GM12878 (cell line): ENCODE results near the gene CBFB. TPM values are rescaled to one million over a fixed set of nuclear protein-coding genes. Genes with fewer than 3 reads are reported as not detected.
A peak's percentile ranks its signal among the peaks of the same experiment; 100 is the strongest.

Experiments used
- CHD1 ChIP-seq: IDR thresholded peaks from 2 replicates; pipeline ENCODE4 v1.6.1; 2012; ENCODE audit warnings: low read depth, low read length, improper control_type of control experiment
- CREM ChIP-seq: IDR thresholded peaks from 2 replicates; pipeline ENCODE4 v1.6.1; 2014; ENCODE audit warnings: antibody characterized with exemption, low read depth
- HDAC2 ChIP-seq: fragments of 200-600 bp; sonication (generic); IDR thresholded peaks from 2 replicates; pipeline ENCODE4 v1.6.1; 2017
- IRF4 ChIP-seq: IDR thresholded peaks from 2 replicates; pipeline ENCODE4 v1.6.1; 2011; ENCODE audit warnings: low read depth, low read length
- MXI1 ChIP-seq: fragments of 150-350 bp; IDR thresholded peaks from 2 replicates; pipeline ENCODE4 v1.6.1; 2011; ENCODE audit warnings: low read depth, mild to moderate bottlenecking, inconsistent platforms, low read length, improper control_type of control experiment
- NFYA ChIP-seq: IDR thresholded peaks from 2 replicates; pipeline ENCODE4 v1.6.1; 2011; ENCODE audit warnings: low read depth, mild to moderate bottlenecking, low read length, improper control_type of control experiment, borderline replicate concordance
- POLR2A ChIP-seq: IDR thresholded peaks from 2 replicates; pipeline ENCODE4 v1.6.1; 2011; ENCODE audit warnings: low read depth, mild to moderate bottlenecking, low read length
- RELA ChIP-seq: fragments of 450-650 bp; IDR thresholded peaks from 2 replicates; pipeline ENCODE4 v1.8.0; 2014; ENCODE audit warnings: borderline replicate concordance; ENCODE audit not compliant: partially characterized antibody
- SREBF1 ChIP-seq: IDR thresholded peaks from 2 replicates; pipeline ENCODE4 v1.6.1; 2012; ENCODE audit warnings: mild to moderate bottlenecking, low read length
- WRNIP1 ChIP-seq: IDR thresholded peaks from 2 replicates; pipeline ENCODE4 v1.6.1; 2011; ENCODE audit warnings: low read depth, low read length, improper control_type of control experiment, borderline replicate concordance
- ZBED1 ChIP-seq: IDR thresholded peaks from 2 replicates; pipeline ENCODE4 v1.6.1; 2016; ENCODE audit warnings: borderline replicate concordance
- ZNF217 ChIP-seq: fragments of 450-650 bp; IDR thresholded peaks from 2 replicates; pipeline ENCODE4 v1.6.1; 2017; ENCODE audit warnings: antibody characterized with exemption, mild to moderate bottlenecking
- ZZZ3 ChIP-seq: IDR thresholded peaks from 2 replicates; pipeline ENCODE4 v1.6.1; 2011; ENCODE audit warnings: low read depth; ENCODE audit not compliant: control insufficient read depth, insufficient read length
- polyA plus RNA-seq, 11 experiments: library from polyadenylated mRNA; depleted of rRNA in 4 of 11; unstranded in 6 of 11; stranded (reverse) in 5 of 11; fragments of >200 nt; fragmentation: Nextera tagmentation in 4 of 11; fragmentation: Illumina TruSeq in 1 of 11; extraction: Ambion mirVana in 4 of 11; extraction: Trizol in 1 of 11; gene quantifications; 1 replicate in 1 of 11; 2 replicates in 10 of 11; pipeline versions ENCODE4 v1.2.1 to v1.2.3, GENCODE V29; 2011 to 2016; ENCODE audit warnings: inconsistent platforms in 2 of 11, missing spikeins in 2 of 11, low read depth in 1 of 11
- total RNA-seq, 4 experiments: library from RNA; depleted of rRNA in 3 of 4; stranded (reverse); fragments of >200 nt in 3 of 4; fragmentation: Illumina TruSeq in 1 of 4; extraction: Trizol in 1 of 4; gene quantifications; 2 replicates each; pipeline versions ENCODE4 v1.2.1 to v1.2.3, GENCODE V29; 2013 to 2021
- TF ChIP-seq, protein P1 (sequence below): fragments of 450-650 bp; IDR thresholded peaks from 2 replicates; pipeline ENCODE4 v1.6.1; 2016; ENCODE audit warnings: mild to moderate bottlenecking
- TF ChIP-seq, protein P2 (sequence below): fragments of 450-650 bp; conservative IDR thresholded peaks from 2 replicates; pipeline ENCODE4 v1.6.1; 2017; ENCODE audit warnings: mild to moderate bottlenecking, moderate library complexity
- TF ChIP-seq, protein P3 (sequence below): fragments of 450-650 bp; formaldehyde crosslinking; IDR thresholded peaks from 2 replicates; pipeline ENCODE4 v1.4.0; 2020; ENCODE audit warnings: mild to moderate bottlenecking, moderate library complexity
- TF ChIP-seq, protein P4 (sequence below): IDR thresholded peaks from 2 replicates; pipeline ENCODE4 v1.6.1; 2011; ENCODE audit warnings: borderline replicate concordance, low read depth, mild to moderate bottlenecking, moderate library complexity, low read length; ENCODE audit not compliant: insufficient read depth, poor library complexity, severe bottlenecking
- TF ChIP-seq, protein P5 (sequence below): fragments of 450-650 bp; IDR thresholded peaks from 2 replicates; pipeline ENCODE4 v1.6.1; 2017; ENCODE audit warnings: mild to moderate bottlenecking, moderate library complexity

The CBFB gene
- total and polyA plus RNA-seq, 10 of the 15 experiments (the other 5 are each of a cell fraction or from before 2014, with no cell fraction given), result 25.3 to 83.8 (median 65.7) TPM

DNA sequence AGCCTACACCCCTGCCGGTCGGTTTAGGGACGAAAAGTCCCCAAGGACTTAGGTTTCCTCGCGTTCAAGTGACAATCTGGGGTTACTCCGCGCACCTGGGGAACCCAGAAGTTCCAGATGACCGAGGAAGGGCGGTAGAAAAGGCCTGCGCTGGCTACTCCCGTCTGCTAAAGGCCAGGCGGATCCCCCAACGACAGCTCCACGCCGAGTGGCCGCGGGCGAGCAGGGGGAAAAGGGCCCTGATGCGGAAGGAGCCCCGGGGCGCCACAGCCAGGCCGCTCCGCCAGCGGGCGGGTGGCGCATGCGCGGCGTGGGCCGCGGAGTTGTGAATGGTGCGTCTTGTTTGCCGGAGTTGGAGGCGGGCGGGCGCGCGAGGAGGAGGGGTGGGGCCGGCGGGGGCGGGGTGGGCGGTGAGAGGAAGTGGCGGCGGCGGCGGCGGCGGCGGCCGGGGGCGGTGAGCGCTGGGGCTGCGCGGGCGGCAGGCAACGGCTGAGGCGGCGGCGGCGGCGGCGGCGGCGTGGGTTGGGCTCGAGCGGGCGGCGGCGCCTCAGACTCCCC, at the start of gene CBFB (continued):
- TF ChIP-seq, protein P1, sequence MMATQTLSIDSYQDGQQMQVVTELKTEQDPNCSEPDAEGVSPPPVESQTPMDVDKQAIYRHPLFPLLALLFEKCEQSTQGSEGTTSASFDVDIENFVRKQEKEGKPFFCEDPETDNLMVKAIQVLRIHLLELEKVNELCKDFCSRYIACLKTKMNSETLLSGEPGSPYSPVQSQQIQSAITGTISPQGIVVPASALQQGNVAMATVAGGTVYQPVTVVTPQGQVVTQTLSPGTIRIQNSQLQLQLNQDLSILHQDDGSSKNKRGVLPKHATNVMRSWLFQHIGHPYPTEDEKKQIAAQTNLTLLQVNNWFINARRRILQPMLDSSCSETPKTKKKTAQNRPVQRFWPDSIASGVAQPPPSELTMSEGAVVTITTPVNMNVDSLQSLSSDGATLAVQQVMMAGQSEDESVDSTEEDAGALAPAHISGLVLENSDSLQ, result no peak
- TF ChIP-seq, protein P2, sequence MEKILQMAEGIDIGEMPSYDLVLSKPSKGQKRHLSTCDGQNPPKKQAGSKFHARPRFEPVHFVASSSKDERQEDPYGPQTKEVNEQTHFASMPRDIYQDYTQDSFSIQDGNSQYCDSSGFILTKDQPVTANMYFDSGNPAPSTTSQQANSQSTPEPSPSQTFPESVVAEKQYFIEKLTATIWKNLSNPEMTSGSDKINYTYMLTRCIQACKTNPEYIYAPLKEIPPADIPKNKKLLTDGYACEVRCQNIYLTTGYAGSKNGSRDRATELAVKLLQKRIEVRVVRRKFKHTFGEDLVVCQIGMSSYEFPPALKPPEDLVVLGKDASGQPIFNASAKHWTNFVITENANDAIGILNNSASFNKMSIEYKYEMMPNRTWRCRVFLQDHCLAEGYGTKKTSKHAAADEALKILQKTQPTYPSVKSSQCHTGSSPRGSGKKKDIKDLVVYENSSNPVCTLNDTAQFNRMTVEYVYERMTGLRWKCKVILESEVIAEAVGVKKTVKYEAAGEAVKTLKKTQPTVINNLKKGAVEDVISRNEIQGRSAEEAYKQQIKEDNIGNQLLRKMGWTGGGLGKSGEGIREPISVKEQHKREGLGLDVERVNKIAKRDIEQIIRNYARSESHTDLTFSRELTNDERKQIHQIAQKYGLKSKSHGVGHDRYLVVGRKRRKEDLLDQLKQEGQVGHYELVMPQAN, result peak; percentile 72
- TF ChIP-seq POLR2A (peak; percentile 98), MXI1 (peak; percentile 63; the same call in 1 of the 2 replicates), CREM (peak; percentile 31; the same call in 1 of the 2 replicates), WRNIP1 (no peak), IRF4 (no peak), ZZZ3 (no peak), ZBED1 (no peak), NFYA (no peak), ZNF217 (no peak), SREBF1 (no peak), RELA (peak; percentile 22), HDAC2 (no peak), CHD1 (no peak)
- TF ChIP-seq, protein P3, sequence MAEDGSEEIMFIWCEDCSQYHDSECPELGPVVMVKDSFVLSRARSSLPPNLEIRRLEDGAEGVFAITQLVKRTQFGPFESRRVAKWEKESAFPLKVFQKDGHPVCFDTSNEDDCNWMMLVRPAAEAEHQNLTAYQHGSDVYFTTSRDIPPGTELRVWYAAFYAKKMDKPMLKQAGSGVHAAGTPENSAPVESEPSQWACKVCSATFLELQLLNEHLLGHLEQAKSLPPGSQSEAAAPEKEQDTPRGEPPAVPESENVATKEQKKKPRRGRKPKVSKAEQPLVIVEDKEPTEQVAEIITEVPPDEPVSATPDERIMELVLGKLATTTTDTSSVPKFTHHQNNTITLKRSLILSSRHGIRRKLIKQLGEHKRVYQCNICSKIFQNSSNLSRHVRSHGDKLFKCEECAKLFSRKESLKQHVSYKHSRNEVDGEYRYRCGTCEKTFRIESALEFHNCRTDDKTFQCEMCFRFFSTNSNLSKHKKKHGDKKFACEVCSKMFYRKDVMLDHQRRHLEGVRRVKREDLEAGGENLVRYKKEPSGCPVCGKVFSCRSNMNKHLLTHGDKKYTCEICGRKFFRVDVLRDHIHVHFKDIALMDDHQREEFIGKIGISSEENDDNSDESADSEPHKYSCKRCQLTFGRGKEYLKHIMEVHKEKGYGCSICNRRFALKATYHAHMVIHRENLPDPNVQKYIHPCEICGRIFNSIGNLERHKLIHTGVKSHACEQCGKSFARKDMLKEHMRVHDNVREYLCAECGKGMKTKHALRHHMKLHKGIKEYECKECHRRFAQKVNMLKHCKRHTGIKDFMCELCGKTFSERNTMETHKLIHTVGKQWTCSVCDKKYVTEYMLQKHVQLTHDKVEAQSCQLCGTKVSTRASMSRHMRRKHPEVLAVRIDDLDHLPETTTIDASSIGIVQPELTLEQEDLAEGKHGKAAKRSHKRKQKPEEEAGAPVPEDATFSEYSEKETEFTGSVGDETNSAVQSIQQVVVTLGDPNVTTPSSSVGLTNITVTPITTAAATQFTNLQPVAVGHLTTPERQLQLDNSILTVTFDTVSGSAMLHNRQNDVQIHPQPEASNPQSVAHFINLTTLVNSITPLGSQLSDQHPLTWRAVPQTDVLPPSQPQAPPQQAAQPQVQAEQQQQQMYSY (CRISPR knock-in tag), result no peak
- TF ChIP-seq, protein P4, sequence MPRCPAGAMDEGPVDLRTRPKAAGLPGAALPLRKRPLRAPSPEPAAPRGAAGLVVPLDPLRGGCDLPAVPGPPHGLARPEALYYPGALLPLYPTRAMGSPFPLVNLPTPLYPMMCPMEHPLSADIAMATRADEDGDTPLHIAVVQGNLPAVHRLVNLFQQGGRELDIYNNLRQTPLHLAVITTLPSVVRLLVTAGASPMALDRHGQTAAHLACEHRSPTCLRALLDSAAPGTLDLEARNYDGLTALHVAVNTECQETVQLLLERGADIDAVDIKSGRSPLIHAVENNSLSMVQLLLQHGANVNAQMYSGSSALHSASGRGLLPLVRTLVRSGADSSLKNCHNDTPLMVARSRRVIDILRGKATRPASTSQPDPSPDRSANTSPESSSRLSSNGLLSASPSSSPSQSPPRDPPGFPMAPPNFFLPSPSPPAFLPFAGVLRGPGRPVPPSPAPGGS, result no peak
- TF ChIP-seq, protein P5, sequence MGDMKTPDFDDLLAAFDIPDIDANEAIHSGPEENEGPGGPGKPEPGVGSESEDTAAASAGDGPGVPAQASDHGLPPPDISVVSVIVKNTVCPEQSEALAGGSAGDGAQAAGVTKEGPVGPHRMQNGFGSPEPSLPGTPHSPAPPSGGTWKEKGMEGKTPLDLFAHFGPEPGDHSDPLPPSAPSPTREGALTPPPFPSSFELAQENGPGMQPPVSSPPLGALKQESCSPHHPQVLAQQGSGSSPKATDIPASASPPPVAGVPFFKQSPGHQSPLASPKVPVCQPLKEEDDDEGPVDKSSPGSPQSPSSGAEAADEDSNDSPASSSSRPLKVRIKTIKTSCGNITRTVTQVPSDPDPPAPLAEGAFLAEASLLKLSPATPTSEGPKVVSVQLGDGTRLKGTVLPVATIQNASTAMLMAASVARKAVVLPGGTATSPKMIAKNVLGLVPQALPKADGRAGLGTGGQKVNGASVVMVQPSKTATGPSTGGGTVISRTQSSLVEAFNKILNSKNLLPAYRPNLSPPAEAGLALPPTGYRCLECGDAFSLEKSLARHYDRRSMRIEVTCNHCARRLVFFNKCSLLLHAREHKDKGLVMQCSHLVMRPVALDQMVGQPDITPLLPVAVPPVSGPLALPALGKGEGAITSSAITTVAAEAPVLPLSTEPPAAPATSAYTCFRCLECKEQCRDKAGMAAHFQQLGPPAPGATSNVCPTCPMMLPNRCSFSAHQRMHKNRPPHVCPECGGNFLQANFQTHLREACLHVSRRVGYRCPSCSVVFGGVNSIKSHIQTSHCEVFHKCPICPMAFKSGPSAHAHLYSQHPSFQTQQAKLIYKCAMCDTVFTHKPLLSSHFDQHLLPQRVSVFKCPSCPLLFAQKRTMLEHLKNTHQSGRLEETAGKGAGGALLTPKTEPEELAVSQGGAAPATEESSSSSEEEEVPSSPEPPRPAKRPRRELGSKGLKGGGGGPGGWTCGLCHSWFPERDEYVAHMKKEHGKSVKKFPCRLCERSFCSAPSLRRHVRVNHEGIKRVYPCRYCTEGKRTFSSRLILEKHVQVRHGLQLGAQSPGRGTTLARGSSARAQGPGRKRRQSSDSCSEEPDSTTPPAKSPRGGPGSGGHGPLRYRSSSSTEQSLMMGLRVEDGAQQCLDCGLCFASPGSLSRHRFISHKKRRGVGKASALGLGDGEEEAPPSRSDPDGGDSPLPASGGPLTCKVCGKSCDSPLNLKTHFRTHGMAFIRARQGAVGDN, result peak; percentile 87
